WTC11 (cell line): ENCODE measurements around the gene GJA4.

Source experiments
- CREB1 ChIP-seq: sonication (generic); formaldehyde crosslinking; IDR thresholded peaks from 2 replicates; pipeline ENCODE4 v1.8.0; 2023; ENCODE audit warnings: mild to moderate bottlenecking, missing genetic modification reagents
- E2F1 ChIP-seq: sonication (generic); formaldehyde crosslinking; IDR thresholded peaks from 2 replicates; pipeline ENCODE4 v1.8.0; 2022; ENCODE audit warnings: mild to moderate bottlenecking, missing genetic modification reagents
- GTF2I ChIP-seq: fragments of 250-450 bp; sonication (Bioruptor Pico); conservative IDR thresholded peaks from 2 replicates; pipeline ENCODE4 v1.4.0; 2021; ENCODE audit warnings: mild to moderate bottlenecking
- JUN ChIP-seq: sonication (generic); formaldehyde crosslinking; IDR thresholded peaks from 2 replicates; pipeline ENCODE4 v1.8.0; 2023; ENCODE audit warnings: mild to moderate bottlenecking, missing genetic modification reagents
- NFYB ChIP-seq: sonication (generic); formaldehyde crosslinking; conservative IDR thresholded peaks from 2 replicates; pipeline ENCODE4 v1.8.0; 2022; ENCODE audit warnings: low read depth, missing genetic modification reagents
- NR2C2 ChIP-seq: sonication (generic); formaldehyde crosslinking; IDR thresholded peaks from 2 replicates; pipeline ENCODE4 v1.8.0; 2022; ENCODE audit warnings: mild to moderate bottlenecking, missing genetic modification reagents
- NR3C1 ChIP-seq: sonication (generic); formaldehyde crosslinking; conservative IDR thresholded peaks from 2 replicates; pipeline ENCODE4 v1.8.1; 2023; ENCODE audit warnings: low read depth, mild to moderate bottlenecking, missing genetic modification reagents
- PREB ChIP-seq: sonication (generic); formaldehyde crosslinking; IDR thresholded peaks from 2 replicates; pipeline ENCODE4 v1.8.1; 2022; ENCODE audit warnings: mild to moderate bottlenecking, missing genetic modification reagents, moderate library complexity, borderline replicate concordance
- SMAD4 ChIP-seq: sonication (generic); formaldehyde crosslinking; IDR thresholded peaks from 2 replicates; pipeline ENCODE4 v1.8.0; 2022; ENCODE audit warnings: mild to moderate bottlenecking, missing genetic modification reagents
- TEAD4 ChIP-seq: sonication (generic); formaldehyde crosslinking; IDR thresholded peaks from 2 replicates; pipeline ENCODE4 v1.8.0; 2022; ENCODE audit warnings: mild to moderate bottlenecking, missing genetic modification reagents
- ZSCAN18 ChIP-seq: fragments of 250-450 bp; sonication (Bioruptor Pico); IDR thresholded peaks from 2 replicates; pipeline ENCODE4 v2.1.2; 2022; ENCODE audit warnings: mild to moderate bottlenecking, moderate library complexity
- TF ChIP-seq, protein P1 (sequence below): fragments of 200-600 bp; IDR thresholded peaks from 2 replicates; pipeline ENCODE4 v1.8.0; 2022; ENCODE audit warnings: antibody characterized with exemption
- TF ChIP-seq, protein P2 (sequence below): sonication (generic); formaldehyde crosslinking; IDR thresholded peaks from 2 replicates; pipeline ENCODE4 v1.8.1; 2023; ENCODE audit warnings: mild to moderate bottlenecking, missing genetic modification reagents
- TF ChIP-seq, protein P3 (sequence below): sonication (generic); formaldehyde crosslinking; IDR thresholded peaks from 2 replicates; pipeline ENCODE4 v1.8.1; 2023; ENCODE audit warnings: mild to moderate bottlenecking, missing genetic modification reagents, moderate library complexity

GRCh38 chr1:34833711-34834110 lies 40.9 kb downstream of the GJA4 start:
- TF ChIP-seq NR3C1 (no peak), E2F1 (no peak), NFYB (CRISPR knock-in tag) (no peak), PREB (CRISPR knock-in tag) (no peak), SMAD4 (CRISPR knock-in tag) (no peak), CREB1 (CRISPR knock-in tag) (no peak), ZSCAN18 (CRISPR knock-in tag) (no peak), GTF2I (CRISPR knock-in tag) (no peak), JUN (CRISPR knock-in tag) (no peak), TEAD4 (no peak), NR2C2 (CRISPR knock-in tag) (no peak)
- TF ChIP-seq, protein P1, sequence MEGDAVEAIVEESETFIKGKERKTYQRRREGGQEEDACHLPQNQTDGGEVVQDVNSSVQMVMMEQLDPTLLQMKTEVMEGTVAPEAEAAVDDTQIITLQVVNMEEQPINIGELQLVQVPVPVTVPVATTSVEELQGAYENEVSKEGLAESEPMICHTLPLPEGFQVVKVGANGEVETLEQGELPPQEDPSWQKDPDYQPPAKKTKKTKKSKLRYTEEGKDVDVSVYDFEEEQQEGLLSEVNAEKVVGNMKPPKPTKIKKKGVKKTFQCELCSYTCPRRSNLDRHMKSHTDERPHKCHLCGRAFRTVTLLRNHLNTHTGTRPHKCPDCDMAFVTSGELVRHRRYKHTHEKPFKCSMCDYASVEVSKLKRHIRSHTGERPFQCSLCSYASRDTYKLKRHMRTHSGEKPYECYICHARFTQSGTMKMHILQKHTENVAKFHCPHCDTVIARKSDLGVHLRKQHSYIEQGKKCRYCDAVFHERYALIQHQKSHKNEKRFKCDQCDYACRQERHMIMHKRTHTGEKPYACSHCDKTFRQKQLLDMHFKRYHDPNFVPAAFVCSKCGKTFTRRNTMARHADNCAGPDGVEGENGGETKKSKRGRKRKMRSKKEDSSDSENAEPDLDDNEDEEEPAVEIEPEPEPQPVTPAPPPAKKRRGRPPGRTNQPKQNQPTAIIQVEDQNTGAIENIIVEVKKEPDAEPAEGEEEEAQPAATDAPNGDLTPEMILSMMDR = no peak
- TF ChIP-seq, protein P2, sequence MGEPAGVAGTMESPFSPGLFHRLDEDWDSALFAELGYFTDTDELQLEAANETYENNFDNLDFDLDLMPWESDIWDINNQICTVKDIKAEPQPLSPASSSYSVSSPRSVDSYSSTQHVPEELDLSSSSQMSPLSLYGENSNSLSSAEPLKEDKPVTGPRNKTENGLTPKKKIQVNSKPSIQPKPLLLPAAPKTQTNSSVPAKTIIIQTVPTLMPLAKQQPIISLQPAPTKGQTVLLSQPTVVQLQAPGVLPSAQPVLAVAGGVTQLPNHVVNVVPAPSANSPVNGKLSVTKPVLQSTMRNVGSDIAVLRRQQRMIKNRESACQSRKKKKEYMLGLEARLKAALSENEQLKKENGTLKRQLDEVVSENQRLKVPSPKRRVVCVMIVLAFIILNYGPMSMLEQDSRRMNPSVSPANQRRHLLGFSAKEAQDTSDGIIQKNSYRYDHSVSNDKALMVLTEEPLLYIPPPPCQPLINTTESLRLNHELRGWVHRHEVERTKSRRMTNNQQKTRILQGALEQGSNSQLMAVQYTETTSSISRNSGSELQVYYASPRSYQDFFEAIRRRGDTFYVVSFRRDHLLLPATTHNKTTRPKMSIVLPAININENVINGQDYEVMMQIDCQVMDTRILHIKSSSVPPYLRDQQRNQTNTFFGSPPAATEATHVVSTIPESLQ (CRISPR knock-in tag) = no peak
- TF ChIP-seq, protein P3, sequence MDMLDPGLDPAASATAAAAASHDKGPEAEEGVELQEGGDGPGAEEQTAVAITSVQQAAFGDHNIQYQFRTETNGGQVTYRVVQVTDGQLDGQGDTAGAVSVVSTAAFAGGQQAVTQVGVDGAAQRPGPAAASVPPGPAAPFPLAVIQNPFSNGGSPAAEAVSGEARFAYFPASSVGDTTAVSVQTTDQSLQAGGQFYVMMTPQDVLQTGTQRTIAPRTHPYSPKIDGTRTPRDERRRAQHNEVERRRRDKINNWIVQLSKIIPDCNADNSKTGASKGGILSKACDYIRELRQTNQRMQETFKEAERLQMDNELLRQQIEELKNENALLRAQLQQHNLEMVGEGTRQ = no peak
